ENCODE data around the gene TRIM47.

GRCh38 chr17:75922963-75923874, 44.8 kb upstream of the TRIM47 start:
- no peak for TF ChIP-seq CTCF (IDR thresholded peaks at IDR 0.05)
- TF ChIP-seq POLR2A (IDR thresholded peaks at IDR 0.05), result no peak
